GM12873 (cell line): ENCODE results near the gene FPGS.

ENCODE experiments used
- CTCF ChIP-seq: IDR thresholded peaks from 2 replicates; pipeline ENCODE4 v1.5.1; 2012; ENCODE audit warnings: low read depth, mild to moderate bottlenecking, moderate library complexity, low read length, control low read depth; ENCODE audit not compliant: insufficient read depth; ENCODE audit errors: missing control alignments

Gene FPGS

GRCh38 chr9:127846443-127847177 lies 43.9 kb downstream of the FPGS start:
- no peak for TF ChIP-seq CTCF

- no peak for TF ChIP-seq CTCF
Observed at GRCh38 chr9:127847178-127847510, 44.5 kb downstream of the FPGS start.

- TF ChIP-seq CTCF = no peak
Observed at GRCh38 chr9:127847833-127848755, 45.4 kb downstream of the FPGS start.

GRCh38 chr9:127848756-127849504 lies 46.2 kb downstream of the FPGS start:
- no peak for TF ChIP-seq CTCF

GRCh38 chr9:127850286-127850830 lies 47.7 kb downstream of the FPGS start:
- no peak for TF ChIP-seq CTCF

GRCh38 chr9:127852829-127853228 lies 50.1 kb downstream of the FPGS start:
- no peak for TF ChIP-seq CTCF
